CD14-positive monocyte (primary cell): ENCODE data around the gene PPP2R5B. TPM values are rescaled to one million over a fixed set of nuclear protein-coding genes. Genes with fewer than 3 reads are reported as not detected.

Experiments used
- DNase-seq, 3 donors: peaks; one replicate each; pipeline ENCODE4 v3.0.0-alpha.2; 2011 to 2022
- H2AFZ ChIP-seq: 2 replicates; pipeline ENCODE4 v1.6.0; 2012; ENCODE audit warnings: mild to moderate bottlenecking, low read depth, low read length, inconsistent platforms; ENCODE audit not compliant: insufficient read depth, poor library complexity, severe bottlenecking
- H3K27ac ChIP-seq, 2 donors: 1 replicate in 1 of 2; 2 replicates in 1 of 2; pipeline ENCODE4 v1.5.1; 2012 to 2013; ENCODE audit warnings: low read length in 2 of 2, control low read depth in 1 of 2, inconsistent platforms in 1 of 2, low read depth in 1 of 2, mild to moderate bottlenecking in 1 of 2
- H3K27me3 ChIP-seq, 2 donors: one replicate each; pipeline versions ENCODE4 v1.6.0 to v1.6.1; 2011 to 2013; ENCODE audit warnings: low read length in 2 of 2; ENCODE audit not compliant: control insufficient read depth in 2 of 2, insufficient read depth in 2 of 2
- H3K36me3 ChIP-seq, 2 donors: replicated peaks in 1 of 2; 1 replicate in 1 of 2; 2 replicates in 1 of 2; pipeline versions ENCODE4 v1.5.1 to v1.6.1; 2012 to 2013; ENCODE audit warnings: low read length in 2 of 2, control low read depth in 1 of 2, inconsistent platforms in 1 of 2, mild to moderate bottlenecking in 1 of 2; ENCODE audit not compliant: insufficient read depth in 2 of 2, control insufficient read depth in 1 of 2
- H3K4me1 ChIP-seq, 2 donors: 1 replicate in 1 of 2; 2 replicates in 1 of 2; pipeline versions ENCODE4 v1.5.1 to v1.6.1; 2012 to 2013; ENCODE audit warnings: low read length in 2 of 2, control low read depth in 1 of 2, inconsistent platforms in 1 of 2, mild to moderate bottlenecking in 1 of 2, moderate library complexity in 1 of 2; ENCODE audit not compliant: insufficient read depth in 2 of 2, control insufficient read depth in 1 of 2
- H3K4me2 ChIP-seq: replicated peaks from 2 replicates; pipeline ENCODE3; 2012; ENCODE audit warnings: low read length, moderate library complexity, mild to moderate bottlenecking; ENCODE audit not compliant: poor library complexity, severe bottlenecking; ENCODE audit errors: extremely low read depth
- H3K4me3 ChIP-seq, 3 experiments: fragments of 200-600 bp in 1 of 3; sonication (generic) in 1 of 3; replicated peaks in 1 of 3; 1 replicate in 2 of 3; 2 replicates in 1 of 3; pipeline ENCODE4 v1.5.1; 2011 to 2013; ENCODE audit warnings: low read length in 3 of 3, mild to moderate bottlenecking in 3 of 3, control low read depth in 2 of 3, low read depth in 2 of 3, inconsistent platforms in 1 of 3, moderate library complexity in 1 of 3
- H3K79me2 ChIP-seq: 2 replicates; pipeline ENCODE4 v1.6.0; 2012; ENCODE audit warnings: mild to moderate bottlenecking, control low read depth, inconsistent platforms, low read length, moderate library complexity; ENCODE audit not compliant: insufficient read depth
- H3K9ac ChIP-seq: 2 replicates; pipeline ENCODE4 v1.6.0; 2017; ENCODE audit warnings: low read length, mild to moderate bottlenecking; ENCODE audit not compliant: insufficient read depth, poor library complexity, severe bottlenecking
- H3K9me3 ChIP-seq, 2 donors: replicated peaks in 1 of 2; 1 replicate in 1 of 2; 2 replicates in 1 of 2; pipeline versions ENCODE4 v1.5.1 to v1.6.1; 2012 to 2013; ENCODE audit warnings: low read length in 2 of 2, control low read depth in 1 of 2; ENCODE audit not compliant: control insufficient read depth in 1 of 2, insufficient read depth in 1 of 2
- H4K20me1 ChIP-seq: 2 replicates; pipeline ENCODE4 v1.6.0; 2012; ENCODE audit warnings: mild to moderate bottlenecking, low read length, control low read depth, moderate library complexity; ENCODE audit not compliant: insufficient read depth
- H3K27ac Mint-ChIP-seq, 7 donors: one replicate each; pipeline ENCODE4 v1.8.0; 2020; ENCODE audit warnings: mild to moderate bottlenecking in 7 of 7, mixed read lengths in 7 of 7, moderate library complexity in 6 of 7, inconsistent platforms in 2 of 7
- H3K27me3 Mint-ChIP-seq, 3 donors: one replicate each; pipeline ENCODE4 v1.8.0; 2021 to 2022; ENCODE audit warnings: low read depth in 3 of 3, mild to moderate bottlenecking in 3 of 3, mixed read lengths in 3 of 3, moderate library complexity in 3 of 3, inconsistent platforms in 1 of 3
- H3K36me3 Mint-ChIP-seq, 2 donors: one replicate each; pipeline ENCODE4 v1.8.0; 2020; ENCODE audit warnings: mixed read lengths in 2 of 2, inconsistent platforms in 1 of 2, mild to moderate bottlenecking in 1 of 2
- H3K4me1 Mint-ChIP-seq: one replicate; pipeline ENCODE4 v1.8.0; 2020; ENCODE audit warnings: mild to moderate bottlenecking, mixed read lengths
- H3K4me3 Mint-ChIP-seq, 2 donors: one replicate each; pipeline ENCODE4 v1.8.0; 2020; ENCODE audit warnings: mild to moderate bottlenecking in 2 of 2, mixed read lengths in 2 of 2, moderate library complexity in 1 of 2
- H3K9me3 Mint-ChIP-seq, 7 donors: one replicate each; pipeline ENCODE4 v1.8.0; 2020 to 2022; ENCODE audit warnings: mixed read lengths in 7 of 7, mild to moderate bottlenecking in 6 of 7, moderate library complexity in 6 of 7, inconsistent platforms in 2 of 7
- WGBS: methylation state at CpG from one replicate; pipeline ENCODE4 v1.1.5; 2013; ENCODE audit warnings: missing lambda C conversion rate; ENCODE audit not compliant: insufficient coverage; 5-methylcytosine and 5-hydroxymethylcytosine counted together
- intact Hi-C, 2 donors: fragments of 100-400 bp; cut with micrococcal nuclease; formaldehyde crosslinking; loops; one replicate each; pipeline versions ENCODE4 v1.15.0 to v1.15.1; 2023
- polyA plus RNA-seq, 3 donors: library from polyadenylated mRNA; depleted of rRNA in 1 of 3; unstranded in 2 of 3; stranded (reverse) in 1 of 3; fragments of 300-500 nt in 2 of 3; fragments of >200 nt in 1 of 3; fragmentation: Illumina TruSeq in 2 of 3; gene quantifications; 1 replicate in 2 of 3; 2 replicates in 1 of 3; pipeline ENCODE4 v1.2.3, GENCODE V29; 2012 to 2021
- TF ChIP-seq, protein P1 (sequence below): fragments of 200-600 bp; IDR thresholded peaks from one replicate; pipeline ENCODE4 v1.8.0; 2022; ENCODE audit warnings: antibody characterized with exemption, mild to moderate bottlenecking

PPP2R5B gene
- polyA plus RNA-seq, 3 donors = 9.0 to 26.7 (median 9.4) TPM

GRCh38 chr11:64923151-64923661, 1.3 kb upstream of the PPP2R5B start:
- Mint-ChIP-seq H3K4me1 (peaks cover 16% of the 10 kb centered on the region), H3K4me3 (no peak overlapping the region), H3K27me3 (peaks cover 0 to 5% (median 3%) of the 10 kb centered on the region in 3 donors), H3K36me3 (peaks cover 15 to 16% of the 10 kb centered on the region in 2 donors), H3K9me3 (no peaks in the 10 kb centered on the region), H3K27ac (peak overlapping the region in 1 of 7 donors; percentile 99)
- WGBS = 95% methylated on average over 11 of the region's 11 CpGs
- DNase-seq = no peak
- Histone ChIP-seq H3K27me3 (no peaks in the 10 kb centered on the region), H4K20me1 (no peaks in the 10 kb centered on the region), H3K4me3 (no peak overlapping the region), H3K9me3 (no peaks in the 10 kb centered on the region), H3K27ac (peak overlapping the region in 1 of 2 donors; percentile 99), H3K4me2 (peak overlapping the region; percentile 98), H2AFZ (peak overlapping the region; percentile 100), H3K4me1 (peaks cover 14 to 27% of the 10 kb centered on the region in 2 donors), H3K79me2 (no peaks in the 10 kb centered on the region), H3K9ac (no peak overlapping the region), H3K36me3 (peaks cover 0 to 14% of the 10 kb centered on the region in 2 donors)
- TF ChIP-seq, protein P1, sequence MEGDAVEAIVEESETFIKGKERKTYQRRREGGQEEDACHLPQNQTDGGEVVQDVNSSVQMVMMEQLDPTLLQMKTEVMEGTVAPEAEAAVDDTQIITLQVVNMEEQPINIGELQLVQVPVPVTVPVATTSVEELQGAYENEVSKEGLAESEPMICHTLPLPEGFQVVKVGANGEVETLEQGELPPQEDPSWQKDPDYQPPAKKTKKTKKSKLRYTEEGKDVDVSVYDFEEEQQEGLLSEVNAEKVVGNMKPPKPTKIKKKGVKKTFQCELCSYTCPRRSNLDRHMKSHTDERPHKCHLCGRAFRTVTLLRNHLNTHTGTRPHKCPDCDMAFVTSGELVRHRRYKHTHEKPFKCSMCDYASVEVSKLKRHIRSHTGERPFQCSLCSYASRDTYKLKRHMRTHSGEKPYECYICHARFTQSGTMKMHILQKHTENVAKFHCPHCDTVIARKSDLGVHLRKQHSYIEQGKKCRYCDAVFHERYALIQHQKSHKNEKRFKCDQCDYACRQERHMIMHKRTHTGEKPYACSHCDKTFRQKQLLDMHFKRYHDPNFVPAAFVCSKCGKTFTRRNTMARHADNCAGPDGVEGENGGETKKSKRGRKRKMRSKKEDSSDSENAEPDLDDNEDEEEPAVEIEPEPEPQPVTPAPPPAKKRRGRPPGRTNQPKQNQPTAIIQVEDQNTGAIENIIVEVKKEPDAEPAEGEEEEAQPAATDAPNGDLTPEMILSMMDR = no peak
- intact Hi-C loops = no loop called here

DNA sequence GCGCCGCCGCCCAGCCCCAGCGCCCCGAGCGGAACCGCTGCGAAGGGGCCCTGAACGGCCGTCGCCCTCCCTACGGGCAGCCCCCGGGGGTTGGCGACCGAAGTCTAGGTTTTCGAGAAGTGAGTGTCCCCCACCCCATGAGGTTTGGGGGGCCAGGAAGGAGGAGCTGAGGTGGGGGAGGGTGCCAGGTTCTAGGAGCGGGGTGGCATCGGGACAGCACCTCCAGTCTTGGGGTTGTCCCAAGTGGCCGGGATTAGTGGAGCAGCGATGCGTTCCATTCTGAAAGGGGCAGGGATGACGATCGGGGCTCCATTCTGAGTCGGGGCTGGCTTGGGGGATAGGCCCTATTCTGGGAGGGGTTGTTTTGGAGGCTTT, 408 bp downstream of the PPP2R5B start:
- Histone ChIP-seq H3K36me3 (peaks cover 4 to 30% of the 10 kb centered on the region in 2 donors), H3K4me2 (peak overlapping the region; percentile 98), H3K79me2 (no peaks in the 10 kb centered on the region), H3K27ac (peak overlapping the region in 1 of 2 donors; percentile 99), H3K4me1 (peaks cover 14 to 27% of the 10 kb centered on the region in 2 donors), H4K20me1 (no peaks in the 10 kb centered on the region), H2AFZ (peak overlapping the region; percentile 100), H3K4me3 (peak overlapping the region; percentile 60 to 95 (median 63)), H3K9me3 (no peaks in the 10 kb centered on the region), H3K27me3 (no peaks in the 10 kb centered on the region), H3K9ac (peak overlapping the region; percentile 83)
- DNase-seq = no peak
- Mint-ChIP-seq H3K9me3 (no peaks in the 10 kb centered on the region), H3K27me3 (peaks cover 1 to 5% (median 3%) of the 10 kb centered on the region in 3 donors), H3K4me1 (peaks cover 16% of the 10 kb centered on the region), H3K4me3 (peak overlapping the region; percentile 90 to 98), H3K27ac (peak overlapping the region; percentile 19 to 90 (median 69)), H3K36me3 (peaks cover 31 to 33% of the 10 kb centered on the region in 2 donors)
- intact Hi-C loops = loop anchor here in 1 of 2 donors (1.0 kb wide), 1 partner anchor 88 kb away; no protein-coding TSS in a partner anchor
- under 1% methylated on average over 21 of the region's 24 CpGs for WGBS
- TF ChIP-seq, protein P1 = no peak
